Measurements from ENCODE around the gene LRCH1. TPM values are rescaled to one million over a fixed set of nuclear protein-coding genes. Genes with fewer than 3 reads are reported as not detected.

Gene LRCH1
- total and polyA plus RNA-seq, 2 of the 13 experiments (the other 11 are each of a cell fraction or from before 2014, with no cell fraction given), result 4.1 to 12.6 TPM

DNA sequence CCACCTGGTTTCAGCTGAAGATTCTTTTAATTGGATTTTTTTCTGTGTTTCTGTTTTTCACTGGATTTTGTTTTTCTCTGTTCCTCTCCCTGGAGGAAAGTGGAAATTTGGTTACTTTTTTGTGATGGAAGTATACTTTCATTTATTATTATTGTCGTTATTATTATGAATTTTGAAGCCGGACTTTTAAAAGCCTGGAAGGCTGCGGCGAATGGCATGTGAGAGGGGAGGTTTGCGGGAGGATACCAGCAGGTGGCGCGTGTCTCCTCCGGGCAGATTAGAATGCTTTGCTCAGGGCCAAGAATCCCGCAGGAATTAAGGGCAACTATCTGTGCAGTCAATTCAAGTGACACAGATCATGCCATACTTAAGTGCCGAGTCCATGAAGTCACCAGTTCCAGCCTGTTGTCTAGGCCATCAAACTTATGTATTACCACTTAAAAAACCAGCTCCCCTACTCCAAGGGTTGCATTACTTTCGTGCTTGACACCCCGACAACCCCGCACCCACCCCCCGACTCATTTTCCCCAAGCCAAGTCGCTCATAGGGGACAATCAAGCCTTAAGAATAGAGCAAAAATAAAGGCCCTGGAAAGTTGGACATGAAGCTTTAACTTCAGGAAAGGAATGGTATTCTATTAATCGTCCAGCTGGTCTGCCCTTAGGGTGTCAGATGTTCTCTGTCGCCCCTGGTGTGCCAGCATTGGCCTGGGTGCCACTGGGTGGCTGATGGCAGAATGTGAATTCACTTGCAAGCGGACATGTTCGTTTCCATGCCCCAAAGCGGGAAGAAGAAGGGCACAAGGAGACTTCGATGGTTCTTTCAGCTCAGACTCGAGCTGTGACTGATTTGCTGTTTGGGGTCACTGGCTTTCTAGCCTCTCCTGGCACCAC lies 1.3 kb upstream of the LRCH1 start (continued):
- TF ChIP-seq POLR2G (IDR thresholded peaks at IDR 0.05; ENCODE audit: low read depth, low read length) (no peak), ZNF850 (CRISPR knock-in tag; conservative IDR thresholded peaks at IDR 0.05) (no peak), MAFG (CRISPR knock-in tag; IDR thresholded peaks at IDR 0.05) (no peak), PHF8 (CRISPR knock-in tag; IDR thresholded peaks at IDR 0.05) (0 out of 2 replicates have a peak, but pooled peaks have one; percentile 17), ZNF331 (CRISPR knock-in tag; IDR thresholded peaks at IDR 0.05) (0 out of 2 replicates have a peak, but pooled peaks have one; percentile 17), GATAD2A (CRISPR knock-in tag; IDR thresholded peaks at IDR 0.05) (peak; percentile 53; the same call in 1 of the 2 replicates), ZNF678 (CRISPR knock-in tag; IDR thresholded peaks at IDR 0.05) (no peak), ZNF263 (CRISPR knock-in tag; IDR thresholded peaks at IDR 0.05) (peak; percentile 33; the same call in 1 of the 2 replicates), FOSL2 (CRISPR knock-in tag; IDR thresholded peaks at IDR 0.05) (peak; percentile 28; the same call in 1 of the 2 replicates)
- TF ChIP-seq, protein P1, sequence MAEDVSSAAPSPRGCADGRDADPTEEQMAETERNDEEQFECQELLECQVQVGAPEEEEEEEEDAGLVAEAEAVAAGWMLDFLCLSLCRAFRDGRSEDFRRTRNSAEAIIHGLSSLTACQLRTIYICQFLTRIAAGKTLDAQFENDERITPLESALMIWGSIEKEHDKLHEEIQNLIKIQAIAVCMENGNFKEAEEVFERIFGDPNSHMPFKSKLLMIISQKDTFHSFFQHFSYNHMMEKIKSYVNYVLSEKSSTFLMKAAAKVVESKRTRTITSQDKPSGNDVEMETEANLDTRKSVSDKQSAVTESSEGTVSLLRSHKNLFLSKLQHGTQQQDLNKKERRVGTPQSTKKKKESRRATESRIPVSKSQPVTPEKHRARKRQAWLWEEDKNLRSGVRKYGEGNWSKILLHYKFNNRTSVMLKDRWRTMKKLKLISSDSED (CRISPR knock-in tag; IDR thresholded peaks at IDR 0.05), result no peak
- TF ChIP-seq, protein P2, sequence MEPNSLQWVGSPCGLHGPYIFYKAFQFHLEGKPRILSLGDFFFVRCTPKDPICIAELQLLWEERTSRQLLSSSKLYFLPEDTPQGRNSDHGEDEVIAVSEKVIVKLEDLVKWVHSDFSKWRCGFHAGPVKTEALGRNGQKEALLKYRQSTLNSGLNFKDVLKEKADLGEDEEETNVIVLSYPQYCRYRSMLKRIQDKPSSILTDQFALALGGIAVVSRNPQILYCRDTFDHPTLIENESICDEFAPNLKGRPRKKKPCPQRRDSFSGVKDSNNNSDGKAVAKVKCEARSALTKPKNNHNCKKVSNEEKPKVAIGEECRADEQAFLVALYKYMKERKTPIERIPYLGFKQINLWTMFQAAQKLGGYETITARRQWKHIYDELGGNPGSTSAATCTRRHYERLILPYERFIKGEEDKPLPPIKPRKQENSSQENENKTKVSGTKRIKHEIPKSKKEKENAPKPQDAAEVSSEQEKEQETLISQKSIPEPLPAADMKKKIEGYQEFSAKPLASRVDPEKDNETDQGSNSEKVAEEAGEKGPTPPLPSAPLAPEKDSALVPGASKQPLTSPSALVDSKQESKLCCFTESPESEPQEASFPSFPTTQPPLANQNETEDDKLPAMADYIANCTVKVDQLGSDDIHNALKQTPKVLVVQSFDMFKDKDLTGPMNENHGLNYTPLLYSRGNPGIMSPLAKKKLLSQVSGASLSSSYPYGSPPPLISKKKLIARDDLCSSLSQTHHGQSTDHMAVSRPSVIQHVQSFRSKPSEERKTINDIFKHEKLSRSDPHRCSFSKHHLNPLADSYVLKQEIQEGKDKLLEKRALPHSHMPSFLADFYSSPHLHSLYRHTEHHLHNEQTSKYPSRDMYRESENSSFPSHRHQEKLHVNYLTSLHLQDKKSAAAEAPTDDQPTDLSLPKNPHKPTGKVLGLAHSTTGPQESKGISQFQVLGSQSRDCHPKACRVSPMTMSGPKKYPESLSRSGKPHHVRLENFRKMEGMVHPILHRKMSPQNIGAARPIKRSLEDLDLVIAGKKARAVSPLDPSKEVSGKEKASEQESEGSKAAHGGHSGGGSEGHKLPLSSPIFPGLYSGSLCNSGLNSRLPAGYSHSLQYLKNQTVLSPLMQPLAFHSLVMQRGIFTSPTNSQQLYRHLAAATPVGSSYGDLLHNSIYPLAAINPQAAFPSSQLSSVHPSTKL (CRISPR knock-in tag; IDR thresholded peaks at IDR 0.05), result 0 out of 2 replicates have a peak, but pooled peaks have one; percentile 37
- TF ChIP-seq, protein P3, sequence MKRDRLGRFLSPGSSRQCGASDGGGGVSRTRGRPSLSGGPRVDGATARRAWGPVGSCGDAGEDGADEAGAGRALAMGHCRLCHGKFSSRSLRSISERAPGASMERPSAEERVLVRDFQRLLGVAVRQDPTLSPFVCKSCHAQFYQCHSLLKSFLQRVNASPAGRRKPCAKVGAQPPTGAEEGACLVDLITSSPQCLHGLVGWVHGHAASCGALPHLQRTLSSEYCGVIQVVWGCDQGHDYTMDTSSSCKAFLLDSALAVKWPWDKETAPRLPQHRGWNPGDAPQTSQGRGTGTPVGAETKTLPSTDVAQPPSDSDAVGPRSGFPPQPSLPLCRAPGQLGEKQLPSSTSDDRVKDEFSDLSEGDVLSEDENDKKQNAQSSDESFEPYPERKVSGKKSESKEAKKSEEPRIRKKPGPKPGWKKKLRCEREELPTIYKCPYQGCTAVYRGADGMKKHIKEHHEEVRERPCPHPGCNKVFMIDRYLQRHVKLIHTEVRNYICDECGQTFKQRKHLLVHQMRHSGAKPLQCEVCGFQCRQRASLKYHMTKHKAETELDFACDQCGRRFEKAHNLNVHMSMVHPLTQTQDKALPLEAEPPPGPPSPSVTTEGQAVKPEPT (CRISPR knock-in tag; IDR thresholded peaks at IDR 0.05; ENCODE audit: low read depth), result no peak

Measured in HepG2 (cell line).